AG10803 (cell line): Measurements from ENCODE around the gene SNX3.
A peak's percentile ranks its signal among the peaks of the same experiment; 100 is the strongest.
"Not testable (repeated sequence)": the region's sequence is repeated elsewhere in the genome, so short reads cannot be mapped to it uniquely, and the experiment has no call there.

Experiments
- DNase-seq: peaks from one replicate; pipeline ENCODE4 v3.0.0; 2010; ENCODE audit warnings: low read depth
- H3K4me3 ChIP-seq: 2 replicates; pipeline ENCODE4 v1.5.1; 2011; ENCODE audit warnings: mild to moderate bottlenecking, low read length, control low read depth
- TF ChIP-seq, protein P1 (sequence below): conservative IDR thresholded peaks from 2 replicates; pipeline ENCODE4 v1.5.1; 2011; ENCODE audit warnings: mild to moderate bottlenecking, low read length, control low read depth, inconsistent platforms

Gene SNX3

DNA sequence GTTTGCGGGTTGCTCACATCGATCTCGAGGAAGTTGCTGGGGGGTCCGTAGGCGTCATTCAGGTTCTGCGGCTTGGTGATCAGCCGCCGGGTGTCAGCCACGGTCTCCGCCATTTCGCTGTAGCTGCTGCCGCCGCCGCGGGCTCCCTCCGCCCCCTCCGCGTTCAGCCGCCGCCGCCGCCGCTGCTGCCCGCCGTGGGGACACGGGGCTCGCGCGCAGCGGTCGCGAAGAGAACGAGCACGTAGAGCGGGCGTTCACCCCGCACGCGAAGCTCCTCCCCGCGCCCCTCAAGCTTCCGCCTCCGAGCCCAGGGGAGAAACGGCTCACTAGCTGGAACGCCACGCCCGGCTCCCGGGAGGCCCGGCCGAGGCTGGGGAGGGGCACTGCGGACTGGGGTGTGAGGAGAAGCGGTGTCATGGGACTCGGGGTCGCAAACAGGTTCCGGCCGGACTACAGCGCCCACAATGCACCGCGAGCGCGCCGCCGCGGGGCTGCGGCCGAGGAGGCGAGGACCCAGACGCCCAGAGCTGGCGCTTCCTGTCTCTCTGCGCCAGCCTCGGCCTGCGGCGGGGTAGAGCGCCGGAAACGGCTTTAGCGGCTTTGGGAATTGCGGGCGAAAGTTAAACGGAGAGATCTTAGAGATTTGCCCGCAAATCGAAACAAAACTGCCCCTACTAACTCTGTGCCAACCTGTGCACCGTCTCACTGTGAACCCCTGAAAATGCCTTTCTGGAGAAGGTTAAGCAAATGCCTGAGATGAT is at the start of gene SNX3:
SNX3 (minus strand) TSS at position 232 of the 761 bp plus-strand sequence; CDS start at position 113, 119 bp downstream.
- DNase-seq, result peak; percentile 96
- H3K4me3 ChIP-seq, result peak within 1 kb of the TSS; percentile 72
- TF ChIP-seq, protein P1, sequence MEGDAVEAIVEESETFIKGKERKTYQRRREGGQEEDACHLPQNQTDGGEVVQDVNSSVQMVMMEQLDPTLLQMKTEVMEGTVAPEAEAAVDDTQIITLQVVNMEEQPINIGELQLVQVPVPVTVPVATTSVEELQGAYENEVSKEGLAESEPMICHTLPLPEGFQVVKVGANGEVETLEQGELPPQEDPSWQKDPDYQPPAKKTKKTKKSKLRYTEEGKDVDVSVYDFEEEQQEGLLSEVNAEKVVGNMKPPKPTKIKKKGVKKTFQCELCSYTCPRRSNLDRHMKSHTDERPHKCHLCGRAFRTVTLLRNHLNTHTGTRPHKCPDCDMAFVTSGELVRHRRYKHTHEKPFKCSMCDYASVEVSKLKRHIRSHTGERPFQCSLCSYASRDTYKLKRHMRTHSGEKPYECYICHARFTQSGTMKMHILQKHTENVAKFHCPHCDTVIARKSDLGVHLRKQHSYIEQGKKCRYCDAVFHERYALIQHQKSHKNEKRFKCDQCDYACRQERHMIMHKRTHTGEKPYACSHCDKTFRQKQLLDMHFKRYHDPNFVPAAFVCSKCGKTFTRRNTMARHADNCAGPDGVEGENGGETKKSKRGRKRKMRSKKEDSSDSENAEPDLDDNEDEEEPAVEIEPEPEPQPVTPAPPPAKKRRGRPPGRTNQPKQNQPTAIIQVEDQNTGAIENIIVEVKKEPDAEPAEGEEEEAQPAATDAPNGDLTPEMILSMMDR, result no peak

DNA sequence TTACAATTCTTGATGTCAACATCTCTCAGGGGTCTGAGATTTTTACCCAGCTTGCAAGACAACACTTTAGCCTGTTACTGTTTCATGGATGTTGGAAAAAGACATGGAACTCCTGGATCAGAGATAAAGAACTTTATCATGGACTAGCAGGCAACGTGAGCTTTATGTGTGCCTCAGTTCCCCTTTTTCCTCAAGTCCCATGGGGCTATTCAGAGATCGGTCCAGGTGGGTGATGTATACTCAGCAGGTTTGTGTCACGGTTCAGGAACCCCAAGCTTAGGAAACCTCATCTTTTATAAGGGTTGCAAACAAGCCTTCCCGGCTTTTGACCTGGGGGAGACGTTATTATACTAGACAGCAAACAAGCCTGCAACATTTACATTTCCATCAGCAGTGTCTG is 49.0 kb upstream of the SNX3 start:
- DNase-seq, result no peak
- no peak overlapping the region for H3K4me3 ChIP-seq
- TF ChIP-seq, protein P1, result no peak

DNA sequence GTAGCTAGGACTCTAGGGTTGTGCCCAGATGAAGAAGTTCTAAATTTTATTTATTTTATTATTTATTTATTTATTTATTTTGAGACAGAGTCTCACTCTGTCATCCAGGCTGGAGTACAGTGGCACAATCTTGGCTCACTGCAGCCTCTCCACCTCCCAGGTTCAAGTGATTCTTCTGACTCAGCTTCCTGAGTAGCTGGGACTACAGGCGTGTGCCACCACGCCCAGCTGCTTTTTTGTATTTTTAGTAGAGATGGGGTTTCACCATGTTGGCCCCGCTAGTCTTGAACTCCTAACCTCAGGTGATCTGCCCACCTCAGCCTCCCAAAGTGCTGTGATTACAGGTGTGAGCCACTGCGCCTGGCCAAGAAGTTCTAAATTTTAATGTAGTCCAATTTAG is 47.8 kb upstream of the SNX3 start:
- not testable (repeated sequence) for DNase-seq, H3K4me3 ChIP-seq

DNA sequence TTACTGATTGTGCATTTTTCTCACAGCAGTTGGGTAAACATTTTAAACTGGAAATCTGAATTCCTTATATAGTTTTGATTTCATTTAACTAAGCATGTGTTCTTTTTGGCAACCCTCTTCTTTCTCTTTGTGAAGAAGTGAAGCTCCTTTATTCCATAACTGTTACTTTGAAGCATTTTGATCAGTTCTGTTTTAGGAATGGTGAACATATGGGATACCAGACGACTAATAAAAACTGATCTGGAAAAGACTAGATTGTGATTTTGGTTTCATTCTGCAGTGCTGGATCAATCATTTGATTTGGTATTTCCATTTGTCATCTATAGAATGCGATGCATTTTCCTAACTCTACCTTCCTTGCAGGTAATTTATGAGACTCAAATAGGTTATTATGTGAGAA is 43.8 kb upstream of the SNX3 start:
- TF ChIP-seq, protein P1, result no peak
- DNase-seq, result no peak
- no peak overlapping the region for H3K4me3 ChIP-seq

DNA sequence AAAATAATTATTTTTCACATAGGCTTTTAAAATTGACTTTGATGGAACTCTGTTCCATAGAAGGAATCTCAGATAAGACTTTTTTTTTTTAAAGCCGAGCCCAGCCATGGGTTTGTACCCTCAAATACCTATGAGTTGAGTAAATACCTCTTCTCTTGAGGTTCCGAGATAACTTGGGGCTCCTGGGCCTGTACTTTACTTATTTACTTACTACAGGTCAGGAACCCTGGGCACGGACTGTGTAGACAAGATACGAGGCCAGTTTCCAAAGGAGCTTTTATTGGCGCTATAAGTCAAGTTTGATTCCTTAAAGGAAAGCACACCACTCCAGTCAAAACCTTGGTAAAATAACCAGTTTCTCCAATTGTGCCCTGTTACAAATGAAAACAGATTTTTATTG is 41.5 kb upstream of the SNX3 start:
- no peak for DNase-seq
- TF ChIP-seq, protein P1, result no peak
- H3K4me3 ChIP-seq, result no peak overlapping the region

DNA sequence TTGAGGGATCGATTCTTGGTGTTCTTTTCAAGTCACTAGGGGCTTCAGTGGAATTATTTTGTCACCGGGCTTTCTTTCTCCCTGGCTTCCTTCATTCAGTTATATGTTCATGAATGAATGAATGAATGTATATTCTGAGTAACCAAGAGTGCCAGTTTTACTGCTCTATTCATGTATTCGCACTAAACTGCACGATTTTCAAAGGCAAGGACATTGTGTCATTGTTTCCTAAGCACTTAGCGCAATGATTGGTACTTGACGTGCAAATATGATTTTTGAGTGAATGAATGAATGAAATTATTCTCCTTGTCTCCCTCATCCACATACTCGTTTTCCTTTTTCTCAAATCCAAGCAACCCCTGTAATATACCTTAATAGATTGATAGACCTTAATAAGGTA is 34.8 kb upstream of the SNX3 start:
- TF ChIP-seq, protein P1, result no peak
- no peak for DNase-seq
- H3K4me3 ChIP-seq, result peak overlapping the region; percentile 88

DNA sequence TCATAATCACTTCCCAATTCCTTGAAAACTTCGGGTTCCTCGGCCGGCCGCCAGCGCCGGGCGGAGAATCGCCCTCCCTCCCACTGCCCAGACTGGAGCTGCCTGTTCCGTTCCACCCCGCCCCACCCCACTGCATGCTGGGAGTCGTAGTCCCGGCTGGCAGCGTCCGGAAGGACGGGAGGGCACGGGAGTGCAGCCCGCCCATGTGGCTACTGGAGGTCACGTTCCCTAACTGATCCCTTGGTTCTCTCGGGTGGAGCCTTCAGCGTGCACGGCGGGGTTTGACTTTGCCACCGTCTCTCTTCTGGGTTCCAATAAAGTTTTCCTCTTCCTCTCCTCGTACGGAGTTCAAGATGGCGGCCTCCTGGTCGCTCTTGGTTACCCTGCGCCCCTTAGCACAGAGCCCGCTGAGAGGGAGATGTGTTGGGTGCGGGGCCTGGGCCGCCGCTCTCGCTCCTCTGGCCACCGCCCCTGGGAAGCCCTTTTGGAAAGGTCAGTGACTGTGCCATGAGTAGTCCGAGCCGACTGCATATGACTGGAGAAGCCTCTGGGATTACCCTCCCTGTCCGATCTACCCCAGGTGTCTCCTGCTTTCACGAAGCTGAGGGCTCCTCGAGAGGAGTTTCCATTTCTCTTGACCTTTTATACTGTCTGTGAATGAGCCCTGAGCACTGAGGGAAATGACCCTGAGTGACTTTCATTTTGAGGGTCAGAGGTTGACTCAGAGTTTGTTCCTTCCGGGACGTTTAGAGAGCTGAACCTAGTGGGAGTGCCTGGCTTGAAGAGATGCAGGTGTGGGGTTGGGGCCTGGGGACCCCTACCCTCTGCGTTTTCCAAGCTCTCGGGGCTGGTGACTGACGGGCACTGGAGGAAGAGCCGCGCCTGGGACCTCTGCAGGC is 34.1 kb upstream of the SNX3 start, which contains the start of gene AFG1L:
AFG1L (plus strand) TSS at position 328 of the 899 bp plus-strand sequence; CDS start at position 354, 26 bp downstream.
- TF ChIP-seq, protein P1, result no peak
- peak within 1 kb of the TSS; percentile 88 for H3K4me3 ChIP-seq
- DNase-seq, result peak; percentile 87
